ENCODE results near the gene FAM216B. TPM values are rescaled to one million over a fixed set of nuclear protein-coding genes. Genes with fewer than 3 reads are reported as not detected.

Gene FAM216B
- total RNA-seq, 1 experiment from 2014 or later: not detected

DNA sequence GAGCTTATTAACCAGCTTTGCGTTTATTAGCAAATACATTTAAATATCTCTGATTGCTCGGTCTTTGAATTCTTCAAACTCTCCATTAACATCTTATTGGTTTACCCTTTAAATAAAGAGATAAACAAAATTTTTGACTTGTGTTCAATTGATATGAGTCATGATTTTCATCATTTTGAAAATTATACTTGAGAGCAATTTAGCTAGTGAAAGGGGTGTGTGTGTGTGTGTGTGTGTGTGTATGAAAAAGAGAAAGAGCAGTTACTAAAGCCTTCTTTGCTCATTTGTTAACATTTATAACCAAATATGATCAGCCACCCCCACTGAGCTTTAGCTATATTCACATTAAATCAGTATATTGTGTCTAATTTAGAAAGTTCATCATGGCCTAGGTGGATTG is 48.3 kb upstream of the FAM216B start:
- Histone ChIP-seq H2AK5ac (ENCODE audit: insufficient read length, low read length) (no peak overlapping the region), H2AFZ (ENCODE audit: low read length) (no peak overlapping the region), H3K79me1 (ENCODE audit: insufficient read depth, low read depth, low read length, poor library complexity, severe bottlenecking) (no peaks in the 10 kb centered on the region), H3K4me2 (ENCODE audit: insufficient read depth, insufficient read length, low read length) (no peak overlapping the region), H3K9me3 (ENCODE audit: control insufficient read depth, low read depth, low read length) (no peaks in the 10 kb centered on the region), H2BK15ac (ENCODE audit: low read depth, low read length) (no peak overlapping the region), H2BK12ac (ENCODE audit: insufficient read length, low read depth, low read length) (no peak overlapping the region), H3K27ac (ENCODE audit: insufficient read length, low read depth, low read length) (no peak overlapping the region), H4K5ac (ENCODE audit: insufficient read length, low read depth, low read length) (no peak overlapping the region), H4K8ac (replicated peaks; ENCODE audit: insufficient read length, low read depth, low read length) (no peak overlapping the region), H2BK20ac (ENCODE audit: low read depth, low read length, poor library complexity, severe bottlenecking) (no peak overlapping the region), H3K4me1 (ENCODE audit: insufficient read depth, low read length) (peaks cover 6% of the 10 kb centered on the region; the same call in 1 of the 2 replicates), H3K23ac (ENCODE audit: insufficient read length, low read depth, low read length) (no peak overlapping the region), H3K4ac (ENCODE audit: low read depth, low read length) (no peak overlapping the region), H4K20me1 (ENCODE audit: control insufficient read depth, insufficient read depth, insufficient read length) (no peaks in the 10 kb centered on the region), H3K18ac (ENCODE audit: insufficient read length, low read depth, low read length) (no peak overlapping the region), H2BK5ac (ENCODE audit: insufficient read length, low read length) (no peak overlapping the region), H2BK120ac (ENCODE audit: low read depth, low read length, poor library complexity, severe bottlenecking) (no peak overlapping the region), H3K56ac (ENCODE audit: insufficient read length, low read depth, low read length) (no peak overlapping the region), H3K27me3 (ENCODE audit: insufficient read depth, low read length) (no peaks in the 10 kb centered on the region), H3K14ac (ENCODE audit: insufficient read depth, low read length) (no peak overlapping the region), H3K79me2 (ENCODE audit: insufficient read depth, low read length) (no peaks in the 10 kb centered on the region), H4K91ac (ENCODE audit: insufficient read length, low read depth, low read length) (no peak overlapping the region), H3K23me2 (ENCODE audit: insufficient read length, low read depth, low read length, poor library complexity, severe bottlenecking) (no peaks in the 10 kb centered on the region), H3K9ac (ENCODE audit: extremely low read depth, insufficient read length, low read length) (no peak overlapping the region), H3T11ph (ENCODE audit: low read length) (no peak overlapping the region)
- no peaks in the 10 kb centered on the region; the same call in 1 of the 2 replicates for H3K27me3 Mint-ChIP-seq (ENCODE audit: low read depth)
- H3K9me3 Mint-ChIP-seq: no peaks in the 10 kb centered on the region
- peaks cover 51 to 57% of the 10 kb centered on the region in 2 experiments for H3K4me1 Mint-ChIP-seq
- no CpG with 5 or more reads among the region's 2 CpGs for WGBS (ENCODE audit: extremely low coverage, insufficient read length, low lambda C conversion rate)
- DNase-seq: no peak
- 0 out of 7 replicates have a peak overlapping the region, but pooled peaks of 1 of the 3 experiments have one; percentile 77 for H3K27ac Mint-ChIP-seq
- TF ChIP-seq, protein P1, sequence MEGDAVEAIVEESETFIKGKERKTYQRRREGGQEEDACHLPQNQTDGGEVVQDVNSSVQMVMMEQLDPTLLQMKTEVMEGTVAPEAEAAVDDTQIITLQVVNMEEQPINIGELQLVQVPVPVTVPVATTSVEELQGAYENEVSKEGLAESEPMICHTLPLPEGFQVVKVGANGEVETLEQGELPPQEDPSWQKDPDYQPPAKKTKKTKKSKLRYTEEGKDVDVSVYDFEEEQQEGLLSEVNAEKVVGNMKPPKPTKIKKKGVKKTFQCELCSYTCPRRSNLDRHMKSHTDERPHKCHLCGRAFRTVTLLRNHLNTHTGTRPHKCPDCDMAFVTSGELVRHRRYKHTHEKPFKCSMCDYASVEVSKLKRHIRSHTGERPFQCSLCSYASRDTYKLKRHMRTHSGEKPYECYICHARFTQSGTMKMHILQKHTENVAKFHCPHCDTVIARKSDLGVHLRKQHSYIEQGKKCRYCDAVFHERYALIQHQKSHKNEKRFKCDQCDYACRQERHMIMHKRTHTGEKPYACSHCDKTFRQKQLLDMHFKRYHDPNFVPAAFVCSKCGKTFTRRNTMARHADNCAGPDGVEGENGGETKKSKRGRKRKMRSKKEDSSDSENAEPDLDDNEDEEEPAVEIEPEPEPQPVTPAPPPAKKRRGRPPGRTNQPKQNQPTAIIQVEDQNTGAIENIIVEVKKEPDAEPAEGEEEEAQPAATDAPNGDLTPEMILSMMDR (conservative IDR thresholded peaks at IDR 0.05): no peak
- H3K4me3 Mint-ChIP-seq: no peak overlapping the region
- H3K36me3 Mint-ChIP-seq (ENCODE audit: insufficient read depth in 1 of 3, low read depth in 3 of 3): no peaks in the 10 kb centered on the region

All from H9 (cell line).